LNCaP clone FGC (cell line): ENCODE measurements around the gene MAP7.

Source experiments
- DNase-seq: peaks from one replicate; pipeline ENCODE4 v3.0.0-alpha.2; 2011; ENCODE audit warnings: low read depth
- H3K4me3 ChIP-seq: 2 replicates; pipeline ENCODE4 v1.5.1; 2011; ENCODE audit warnings: mild to moderate bottlenecking, low read depth, low read length, control low read depth
- TF ChIP-seq, protein P1 (sequence below): IDR thresholded peaks from 2 replicates; pipeline ENCODE4 v1.5.1; 2012; ENCODE audit warnings: mild to moderate bottlenecking; ENCODE audit not compliant: control insufficient read depth, insufficient read depth; ENCODE audit errors: extremely low read depth

Gene MAP7

GRCh38 chr6:136343700-136344099 is 206.5 kb downstream of the MAP7 start:
- TF ChIP-seq, protein P1, sequence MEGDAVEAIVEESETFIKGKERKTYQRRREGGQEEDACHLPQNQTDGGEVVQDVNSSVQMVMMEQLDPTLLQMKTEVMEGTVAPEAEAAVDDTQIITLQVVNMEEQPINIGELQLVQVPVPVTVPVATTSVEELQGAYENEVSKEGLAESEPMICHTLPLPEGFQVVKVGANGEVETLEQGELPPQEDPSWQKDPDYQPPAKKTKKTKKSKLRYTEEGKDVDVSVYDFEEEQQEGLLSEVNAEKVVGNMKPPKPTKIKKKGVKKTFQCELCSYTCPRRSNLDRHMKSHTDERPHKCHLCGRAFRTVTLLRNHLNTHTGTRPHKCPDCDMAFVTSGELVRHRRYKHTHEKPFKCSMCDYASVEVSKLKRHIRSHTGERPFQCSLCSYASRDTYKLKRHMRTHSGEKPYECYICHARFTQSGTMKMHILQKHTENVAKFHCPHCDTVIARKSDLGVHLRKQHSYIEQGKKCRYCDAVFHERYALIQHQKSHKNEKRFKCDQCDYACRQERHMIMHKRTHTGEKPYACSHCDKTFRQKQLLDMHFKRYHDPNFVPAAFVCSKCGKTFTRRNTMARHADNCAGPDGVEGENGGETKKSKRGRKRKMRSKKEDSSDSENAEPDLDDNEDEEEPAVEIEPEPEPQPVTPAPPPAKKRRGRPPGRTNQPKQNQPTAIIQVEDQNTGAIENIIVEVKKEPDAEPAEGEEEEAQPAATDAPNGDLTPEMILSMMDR = no peak
- no peak overlapping the region for H3K4me3 ChIP-seq
- DNase-seq = no peak

DNA sequence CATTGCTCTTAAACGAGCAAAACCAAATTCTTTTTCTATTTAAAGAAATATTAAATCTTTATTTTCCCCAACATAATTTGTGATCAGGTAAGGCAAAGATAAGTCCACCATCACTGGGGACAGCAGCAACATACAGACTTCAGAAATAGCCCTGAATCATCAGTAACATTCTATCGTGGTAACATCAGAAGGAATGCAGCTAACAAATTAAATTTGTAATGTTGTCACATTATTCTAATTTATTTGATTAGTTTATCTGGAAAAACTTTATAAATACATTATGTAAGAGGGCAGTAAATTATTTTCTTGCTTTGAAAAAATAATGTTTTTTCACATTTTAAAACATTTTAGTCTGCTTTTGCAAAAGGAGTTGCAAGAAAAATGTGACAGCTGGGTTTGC is 206.9 kb downstream of the MAP7 start:
- TF ChIP-seq, protein P1 = no peak
- H3K4me3 ChIP-seq = no peak overlapping the region
- no peak for DNase-seq

- H3K4me3 ChIP-seq = no peak overlapping the region
- DNase-seq = no peak
- TF ChIP-seq, protein P1 = no peak
Measured at GRCh38 chr6:136341967-136342366, 208.3 kb downstream of the MAP7 start.

DNA sequence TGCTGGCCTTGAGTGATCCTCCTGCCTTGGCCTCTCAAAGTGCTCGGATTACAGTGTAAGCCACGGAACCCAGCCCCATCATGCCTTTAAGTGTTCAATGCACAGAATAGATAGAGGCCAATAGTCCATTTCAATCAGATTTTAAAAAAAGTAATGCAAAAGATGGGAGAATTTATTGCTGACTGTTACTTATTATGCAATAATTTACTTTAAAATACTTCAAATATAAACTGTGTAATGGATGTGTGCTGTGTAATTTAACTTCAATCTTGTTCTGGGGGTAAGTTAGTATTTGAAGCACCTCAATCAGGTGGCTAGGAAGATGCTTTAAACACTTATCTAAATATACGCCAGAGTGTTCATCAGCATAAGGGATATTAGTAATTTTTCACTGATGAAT is 208.9 kb downstream of the MAP7 start:
- TF ChIP-seq, protein P1 = no peak
- H3K4me3 ChIP-seq = no peak overlapping the region
- DNase-seq = no peak

GRCh38 chr6:136338486-136338885 is 211.7 kb downstream of the MAP7 start:
- DNase-seq = peak; percentile 61
- no peak overlapping the region for H3K4me3 ChIP-seq
- TF ChIP-seq, protein P1 = peak; percentile 32

DNA sequence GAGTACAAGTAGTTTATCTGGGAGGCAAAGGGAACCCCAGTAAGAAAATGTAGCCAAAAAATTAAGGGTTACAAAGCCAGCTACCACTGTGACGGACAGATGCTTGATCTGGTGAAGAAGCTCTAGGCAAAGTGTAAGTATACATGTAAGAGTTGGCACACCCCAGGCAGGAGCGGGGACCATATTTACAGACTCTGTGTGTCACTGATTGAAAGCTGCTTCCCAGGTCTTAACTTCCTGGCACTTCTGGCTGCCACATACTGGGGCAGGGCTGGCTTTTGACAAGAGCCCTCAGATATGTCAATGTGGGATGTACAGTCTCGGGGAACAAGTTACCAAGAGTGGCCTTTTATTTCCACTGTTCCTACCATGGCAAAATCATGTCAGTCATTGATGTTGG is 212.6 kb downstream of the MAP7 start:
- TF ChIP-seq, protein P1 = no peak
- DNase-seq = no peak
- H3K4me3 ChIP-seq = no peak overlapping the region

DNA sequence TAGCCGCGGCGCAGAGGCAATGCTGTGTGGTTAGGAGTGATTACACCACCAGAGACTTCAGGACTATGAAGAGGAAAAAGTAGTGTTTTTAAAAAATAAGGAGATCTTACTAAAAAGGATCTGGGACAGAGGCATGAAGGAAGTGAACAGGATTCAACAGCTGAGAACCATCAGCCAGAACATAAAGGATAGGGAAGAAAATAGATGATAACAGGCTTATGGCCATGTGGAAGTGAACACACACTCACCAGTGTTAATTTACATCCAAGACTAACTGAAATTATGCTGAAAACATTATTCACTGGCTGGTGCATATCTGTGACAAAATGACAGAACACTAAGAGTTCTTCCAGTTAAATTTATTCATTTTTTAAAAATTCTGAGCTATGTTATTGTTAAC is 213.1 kb downstream of the MAP7 start:
- no peak overlapping the region for H3K4me3 ChIP-seq

More for the DNA sequence above, 213.1 kb downstream of the MAP7 start:
- DNase-seq = no peak
- TF ChIP-seq, protein P1 = no peak
